ENCODE measurements around the gene AGTPBP1. TPM values are rescaled to one million over a fixed set of nuclear protein-coding genes. Genes with fewer than 3 reads are reported as not detected.

AGTPBP1 gene
- total and polyA plus RNA-seq, 8 donors: 3.8 to 12.7 (median 9.1) TPM

DNA sequence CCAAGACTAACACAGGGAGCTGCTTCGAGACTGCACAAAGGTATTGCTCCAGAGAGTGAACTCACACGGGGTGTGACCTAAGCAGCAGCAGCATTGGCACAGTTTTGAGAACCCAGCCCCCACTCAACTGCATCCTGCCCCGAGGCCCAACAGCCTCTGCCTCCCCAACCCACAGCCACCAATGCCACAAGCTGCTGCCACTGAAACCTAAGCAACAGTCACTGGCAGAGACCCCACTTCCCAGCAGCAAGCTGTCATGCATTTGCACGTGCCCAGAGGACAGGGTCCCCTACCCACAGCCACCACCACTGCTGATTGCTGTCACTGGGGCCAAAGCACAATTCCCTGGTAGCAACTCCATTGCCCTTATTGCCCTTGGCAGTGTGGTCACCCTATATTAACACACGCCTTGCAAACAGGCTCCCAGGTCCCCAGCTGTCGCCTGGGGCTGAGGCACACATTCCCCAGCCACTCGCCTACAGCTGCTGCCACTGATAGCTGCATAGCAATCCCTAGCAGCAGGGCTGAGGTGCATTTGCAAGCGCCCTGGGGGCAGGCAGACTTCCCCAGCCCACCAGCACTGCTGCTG, 141.0 kb downstream of the AGTPBP1 start:
- DNase-seq (peak in 1 of 6 donors; percentile 26), ATAC-seq (no peak), FAIRE-seq (no peak)
- Histone ChIP-seq H3K27ac (no peak overlapping the region), H3K36me3 (no peaks in the 10 kb centered on the region), H3K4me1 (no peaks in the 10 kb centered on the region), H3K4me3 (no peak overlapping the region), H3K27me3 (no peaks in the 10 kb centered on the region), H3K9me3 (no peaks in the 10 kb centered on the region)
- TF ChIP-seq, protein P1, sequence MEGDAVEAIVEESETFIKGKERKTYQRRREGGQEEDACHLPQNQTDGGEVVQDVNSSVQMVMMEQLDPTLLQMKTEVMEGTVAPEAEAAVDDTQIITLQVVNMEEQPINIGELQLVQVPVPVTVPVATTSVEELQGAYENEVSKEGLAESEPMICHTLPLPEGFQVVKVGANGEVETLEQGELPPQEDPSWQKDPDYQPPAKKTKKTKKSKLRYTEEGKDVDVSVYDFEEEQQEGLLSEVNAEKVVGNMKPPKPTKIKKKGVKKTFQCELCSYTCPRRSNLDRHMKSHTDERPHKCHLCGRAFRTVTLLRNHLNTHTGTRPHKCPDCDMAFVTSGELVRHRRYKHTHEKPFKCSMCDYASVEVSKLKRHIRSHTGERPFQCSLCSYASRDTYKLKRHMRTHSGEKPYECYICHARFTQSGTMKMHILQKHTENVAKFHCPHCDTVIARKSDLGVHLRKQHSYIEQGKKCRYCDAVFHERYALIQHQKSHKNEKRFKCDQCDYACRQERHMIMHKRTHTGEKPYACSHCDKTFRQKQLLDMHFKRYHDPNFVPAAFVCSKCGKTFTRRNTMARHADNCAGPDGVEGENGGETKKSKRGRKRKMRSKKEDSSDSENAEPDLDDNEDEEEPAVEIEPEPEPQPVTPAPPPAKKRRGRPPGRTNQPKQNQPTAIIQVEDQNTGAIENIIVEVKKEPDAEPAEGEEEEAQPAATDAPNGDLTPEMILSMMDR (IDR thresholded peaks at IDR 0.05): no peak
- intact Hi-C loops (cut with DNase I): no loop called here
- 89 to 92% methylated on average over 8 of the region's 8 CpGs for WGBS, 2 donors

DNA sequence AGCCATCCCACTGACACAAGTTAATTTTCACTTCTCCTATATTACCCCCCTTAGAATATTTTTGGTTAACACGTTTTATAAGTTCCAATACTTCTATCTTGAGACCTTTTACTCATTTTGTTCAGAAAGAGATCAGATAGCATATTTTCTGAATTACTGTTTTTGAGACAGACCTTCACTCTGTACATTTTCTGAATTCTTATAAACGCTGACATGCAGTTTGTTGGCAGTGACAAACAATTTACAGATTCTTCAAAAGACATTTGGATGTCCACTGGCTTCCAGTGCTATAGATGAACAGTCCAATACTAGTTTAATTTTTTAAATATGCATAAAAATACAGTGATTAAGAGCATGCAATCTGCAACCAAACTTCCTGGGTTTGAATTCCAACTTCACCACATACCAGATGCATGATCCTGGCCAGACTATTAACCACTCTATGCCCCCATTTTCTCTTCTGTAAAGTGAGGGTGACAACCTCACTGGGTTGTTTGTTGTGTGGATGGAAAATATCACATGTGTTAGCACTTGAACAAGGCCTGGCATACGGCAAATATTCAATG, 142.1 kb downstream of the AGTPBP1 start:
- no peaks in the 10 kb centered on the region for H3K36me3 ChIP-seq
- FAIRE-seq: no peak
- intact Hi-C loops (cut with DNase I): no loop called here
- H3K27me3 ChIP-seq: no peaks in the 10 kb centered on the region
- no peak overlapping the region for H3K4me3 ChIP-seq
- H3K27ac ChIP-seq: no peak overlapping the region
- ATAC-seq: no peak
- WGBS, 2 donors: 73 to 86% methylated on average over 3 of the region's 3 CpGs
- no peak for DNase-seq
- H3K9me3 ChIP-seq: no peaks in the 10 kb centered on the region
- no peaks in the 10 kb centered on the region for H3K4me1 ChIP-seq
- TF ChIP-seq, protein P1 (IDR thresholded peaks at IDR 0.05): no peak

DNA sequence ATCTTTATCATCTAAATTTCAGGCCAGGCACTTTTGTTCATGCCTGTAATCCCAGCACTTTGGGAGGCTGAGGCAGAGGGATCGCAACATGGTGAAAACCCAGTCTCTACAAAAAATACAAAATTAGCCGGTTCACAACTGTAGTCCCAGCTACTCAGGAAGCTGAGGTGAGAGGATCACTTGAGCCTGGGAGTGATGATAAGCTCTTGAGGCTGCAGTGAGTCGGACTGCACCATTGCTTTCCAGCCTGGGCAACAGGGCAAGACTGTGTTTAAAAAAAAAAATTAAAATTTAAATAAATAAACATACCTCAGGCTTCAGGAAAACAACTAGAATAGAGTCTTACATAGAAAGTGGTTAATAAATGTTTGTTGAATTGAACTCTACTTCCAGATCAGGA, 147.4 kb downstream of the AGTPBP1 start:
- no peaks in the 10 kb centered on the region for H3K4me1 ChIP-seq
- DNase-seq (no peak), FAIRE-seq (no peak), ATAC-seq (no peak)
- H3K27me3 ChIP-seq: no peaks in the 10 kb centered on the region
- TF ChIP-seq, protein P1 (IDR thresholded peaks at IDR 0.05): no peak
- no peaks in the 10 kb centered on the region for H3K9me3 ChIP-seq
- H3K36me3 ChIP-seq: no peaks in the 10 kb centered on the region
- 87 to 93% methylated on average over 3 of the region's 3 CpGs for WGBS, 2 donors
- H3K4me3 ChIP-seq: no peak overlapping the region
- intact Hi-C loops (cut with DNase I): no loop called here
- no peak overlapping the region for H3K27ac ChIP-seq

DNA sequence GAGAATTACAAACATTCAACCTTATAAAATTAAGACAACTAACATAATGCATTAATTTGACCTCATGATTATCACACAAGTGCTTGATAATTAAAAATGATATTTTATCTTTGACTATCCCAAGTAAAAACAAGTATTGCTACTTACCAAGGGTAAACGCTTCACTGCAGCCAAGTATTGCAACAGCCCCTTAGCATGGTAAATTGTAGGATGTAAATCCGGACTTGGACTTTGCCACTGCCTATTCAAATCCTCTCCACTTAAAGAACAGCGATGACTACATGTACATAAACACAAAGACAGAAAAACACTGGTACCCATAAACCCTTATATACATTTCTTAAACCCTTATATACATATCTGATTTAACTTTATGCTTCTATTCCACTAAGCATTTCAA, 155.1 kb downstream of the AGTPBP1 start:
- DNase-seq (no peak), ATAC-seq (no peak), FAIRE-seq (no peak)
- TF ChIP-seq, protein P1 (IDR thresholded peaks at IDR 0.05): no peak
- 87 to 96% methylated on average over 3 of the region's 3 CpGs for WGBS, 2 donors
- no peak overlapping the region for H3K4me3 ChIP-seq
- no peaks in the 10 kb centered on the region for H3K36me3 ChIP-seq
- H3K4me1 ChIP-seq: no peaks in the 10 kb centered on the region
- no peaks in the 10 kb centered on the region for H3K9me3 ChIP-seq
- no peaks in the 10 kb centered on the region for H3K27me3 ChIP-seq
- H3K27ac ChIP-seq: no peak overlapping the region
- intact Hi-C loops (cut with DNase I): no loop called here

DNA sequence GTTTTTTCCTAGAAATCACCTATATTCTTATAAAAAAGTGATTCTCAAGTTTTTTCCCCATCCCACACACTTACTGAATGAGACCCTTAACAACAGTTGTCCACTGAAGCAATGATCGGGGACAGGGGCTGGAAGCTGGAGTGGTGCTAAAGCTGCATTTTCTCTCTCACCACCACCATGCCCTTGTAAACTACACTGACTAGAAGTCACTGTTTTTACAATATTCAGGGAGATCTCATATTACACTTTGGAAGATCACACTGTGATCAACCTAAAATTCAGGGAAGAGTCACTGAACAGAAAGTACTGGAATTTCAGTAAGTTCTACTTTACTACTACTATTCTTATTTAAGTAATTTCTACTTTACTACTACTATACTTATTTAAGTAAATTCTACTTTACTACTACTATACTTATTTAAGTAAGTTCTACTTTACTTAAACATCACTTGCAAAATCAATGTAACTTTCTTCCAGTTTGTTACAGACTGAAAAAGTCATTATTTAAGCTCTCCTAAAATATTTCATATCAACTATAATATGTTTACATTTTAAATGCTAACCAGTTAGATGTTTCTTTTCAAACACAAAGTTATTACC, 164.3 kb downstream of the AGTPBP1 start:
- TF ChIP-seq, protein P1 (IDR thresholded peaks at IDR 0.05): no peak
- DNase-seq (no peak), FAIRE-seq (no peak), ATAC-seq (no peak)
- H3K36me3 ChIP-seq: no peaks in the 10 kb centered on the region
- H3K4me1 ChIP-seq: no peaks in the 10 kb centered on the region
- intact Hi-C loops (cut with DNase I): no loop called here
- H3K27me3 ChIP-seq: no peaks in the 10 kb centered on the region
- no peak overlapping the region for H3K27ac ChIP-seq
- H3K9me3 ChIP-seq: no peaks in the 10 kb centered on the region
- 100% methylated on average over 1 of the region's 1 CpG for WGBS, 2 donors
- no peak overlapping the region for H3K4me3 ChIP-seq
